OCI-LY7 (cell line): Measurements from ENCODE around the gene DCX. TPM values are rescaled to one million over a fixed set of nuclear protein-coding genes. Genes with fewer than 3 reads are reported as not detected.

ENCODE experiments used
- BruUV-seq: library from RNA; stranded (reverse); fragments of 400-500 nt; replicated peaks from 2 replicates; lab custom pipeline; 2021; lab: Mats Ljungman, UMichigan
- CTCF ChIA-PET: fragments of 300-600 bp; sonication (Branson Sonifier 250); formaldehyde crosslinking; loops from one replicate; lab custom pipeline; 2022; ENCODE audit warnings: antibody characterized with exemption; ENCODE audit not compliant: unreplicated experiment; lab: Charles Lee
- POLR2A ChIA-PET: fragments of 300-600 bp; sonication (Branson Sonifier 250); formaldehyde crosslinking; loops from one replicate; lab custom pipeline; 2022; ENCODE audit warnings: antibody characterized with exemption; lab: Charles Lee
- DNase-seq: peaks from one replicate; pipeline ENCODE4 v3.0.0-alpha.2; 2015; ENCODE audit warnings: low spot score
- H2AFZ ChIP-seq: fragments of 200-600 bp; sonication (generic), shearing (Covaris generic); 2 replicates; pipeline ENCODE4 v1.6.1; 2014; ENCODE audit warnings: mild to moderate bottlenecking, antibody characterized with exemption, low read length, moderate library complexity
- H3K27ac ChIP-seq: fragments of 200-600 bp; sonication (generic); 2 replicates; pipeline ENCODE4 v1.5.1; 2014; ENCODE audit warnings: mixed run types, low read depth, mild to moderate bottlenecking, moderate library complexity, low read length, inconsistent platforms; ENCODE audit not compliant: poor library complexity, severe bottlenecking
- H3K36me3 ChIP-seq: fragments of 200-600 bp; sonication (generic); 2 replicates; pipeline ENCODE4 v1.6.1; 2014; ENCODE audit warnings: mild to moderate bottlenecking, antibody characterized with exemption, low read length, moderate library complexity, mixed read lengths; ENCODE audit not compliant: insufficient read depth
- H3K4me1 ChIP-seq: fragments of 200-600 bp; sonication (generic); 2 replicates; pipeline ENCODE4 v1.5.1; 2014; ENCODE audit warnings: mild to moderate bottlenecking, low read length; ENCODE audit not compliant: insufficient read depth, poor library complexity, severe bottlenecking
- H3K4me2 ChIP-seq: fragments of 200-600 bp; sonication (generic); 2 replicates; pipeline ENCODE4 v1.6.1; 2014; ENCODE audit warnings: mild to moderate bottlenecking, low read length
- H3K4me3 ChIP-seq: fragments of 200-600 bp; sonication (generic); 2 replicates; pipeline ENCODE4 v1.5.1; 2014; ENCODE audit warnings: mild to moderate bottlenecking, low read depth, low read length; ENCODE audit not compliant: poor library complexity, severe bottlenecking
- H3K79me2 ChIP-seq: fragments of 200-600 bp; sonication (generic); 2 replicates; pipeline ENCODE4 v1.6.1; 2016; ENCODE audit warnings: low read depth, mild to moderate bottlenecking, low read length, moderate library complexity, mixed read lengths; ENCODE audit not compliant: insufficient read depth
- H3K9me2 ChIP-seq: fragments of 200-600 bp; sonication (generic); 2 replicates; pipeline ENCODE4 v1.6.1; 2016; ENCODE audit warnings: mild to moderate bottlenecking, low read length, mixed read lengths; ENCODE audit not compliant: insufficient read depth
- H3K9me3 ChIP-seq: fragments of 200-600 bp; sonication (generic); 2 replicates; pipeline ENCODE4 v1.6.1; 2014; ENCODE audit warnings: mild to moderate bottlenecking, mixed run types, low read length, mixed read lengths
- H4K20me1 ChIP-seq: fragments of 200-600 bp; sonication (generic); 2 replicates; pipeline ENCODE4 v1.6.1; 2014; ENCODE audit warnings: mild to moderate bottlenecking, antibody characterized with exemption, low read length, moderate library complexity, mixed read lengths; ENCODE audit not compliant: insufficient read depth
- CTCF ChIP-seq: fragments of 200-600 bp; sonication (generic); conservative IDR thresholded peaks from 2 replicates; pipeline ENCODE4 v1.5.1; 2014; ENCODE audit warnings: mild to moderate bottlenecking, antibody characterized with exemption, low read length, moderate library complexity, mixed read lengths
- EZH2phosphoT487 ChIP-seq: fragments of 200-600 bp; sonication (generic); IDR thresholded peaks from 2 replicates; pipeline ENCODE4 v1.6.1; 2018; ENCODE audit warnings: low read depth, borderline replicate concordance, mild to moderate bottlenecking, mixed run types, antibody characterized with exemption, low read length, moderate library complexity, mixed read lengths
- intact Hi-C: fragments of 100-400 bp; cut with micrococcal nuclease; formaldehyde crosslinking; loops from one replicate; pipeline ENCODE4 v1.10.0; 2022; ENCODE audit not compliant: unreplicated experiment
- total RNA-seq, 2 experiments: library from RNA; depleted of rRNA in 1 of 2; stranded (reverse); fragments of >200 nt in 1 of 2; shearing (Covaris generic) in 1 of 2; gene quantifications; 2 replicates each; pipeline ENCODE4 v1.2.3, GENCODE V29; 2014 to 2022

DCX gene
- total RNA-seq, 2 experiments from 2014 or later: not detected

GRCh38 chrX:111282139-111282538 is 129.9 kb downstream of the DCX start:
- no peaks in the 10 kb centered on the region for H4K20me1 ChIP-seq
- no peak overlapping the region for H3K4me3 ChIP-seq
- no peak overlapping the region for H3K27ac ChIP-seq
- DNase-seq: no peak
- no peak for TF ChIP-seq CTCF
- no peak for TF ChIP-seq EZH2phosphoT487
- no peaks in the 10 kb centered on the region for H3K36me3 ChIP-seq
- H3K9me3 ChIP-seq: no peaks in the 10 kb centered on the region
- CTCF ChIA-PET: no interaction called here
- no peaks in the 10 kb centered on the region for H3K79me2 ChIP-seq
- POLR2A ChIA-PET: no interaction called here
- H2AFZ ChIP-seq: no peak overlapping the region
- no peaks in the 10 kb centered on the region for H3K9me2 ChIP-seq
- H3K4me2 ChIP-seq: no peak overlapping the region
- no TSS peak for BruUV-seq
- H3K4me1 ChIP-seq: no peaks in the 10 kb centered on the region
- intact Hi-C loops: no loop called here

GRCh38 chrX:111270339-111270738 is 141.7 kb downstream of the DCX start, which contains the start of gene CAPN6:
CAPN6 (minus strand) TSS chrX:111270483; CDS start chrX:111263936, 6,547 bp downstream.
- Histone ChIP-seq H3K4me2 (no peak within 1 kb of the TSS), H3K79me2 (no peaks in the 10 kb centered on the region), H3K9me3 (no peaks in the 10 kb centered on the region), H2AFZ (no peak within 1 kb of the TSS), H3K36me3 (no peaks in the 10 kb centered on the region), H4K20me1 (no peaks in the 10 kb centered on the region), H3K4me1 (no peaks in the 10 kb centered on the region), H3K27ac (no peak within 1 kb of the TSS), H3K4me3 (no peak within 1 kb of the TSS), H3K9me2 (no peaks in the 10 kb centered on the region)
- intact Hi-C loops: no loop called here
- BruUV-seq: no TSS peak
- ChIA-PET POLR2A (interaction anchor here (0.6 to 0.7 kb wide), 2 partner anchors 26 to 509 kb away, joined by 3 to 4 read pairs; no protein-coding TSS in a partner anchor), CTCF (no interaction called here)
- TF ChIP-seq EZH2phosphoT487: no peak
- no peak for TF ChIP-seq CTCF
- DNase-seq: no peak

- TF ChIP-seq CTCF: no peak
- no peak for TF ChIP-seq EZH2phosphoT487
- Histone ChIP-seq H4K20me1 (no peaks in the 10 kb centered on the region), H3K36me3 (no peaks in the 10 kb centered on the region), H3K9me2 (no peaks in the 10 kb centered on the region), H3K9me3 (no peaks in the 10 kb centered on the region), H3K27ac (no peak overlapping the region), H2AFZ (no peak overlapping the region), H3K4me3 (no peak overlapping the region), H3K4me1 (no peaks in the 10 kb centered on the region), H3K79me2 (no peaks in the 10 kb centered on the region), H3K4me2 (no peak overlapping the region)
- BruUV-seq: no TSS peak
- intact Hi-C loops: no loop called here
- DNase-seq: no peak
- CTCF ChIA-PET: no interaction called here
- POLR2A ChIA-PET: no interaction called here
Measured at GRCh38 chrX:111268506-111268905, 143.5 kb downstream of the DCX start.
